Right renal cortex interstitium (tissue), 3 donors: Measurements from ENCODE around the gene ADGRB2. TPM values are rescaled to one million over a fixed set of nuclear protein-coding genes. Genes with fewer than 3 reads are reported as not detected.
"Not testable (repeated sequence)": the region's sequence is repeated elsewhere in the genome, so short reads cannot be mapped to it uniquely, and the experiment has no call there.

Source experiments
- DNase-seq, 3 donors: peaks; one replicate each; pipeline ENCODE4 v3.0.0-alpha.2; 2013; ENCODE audit warnings: low read depth in 3 of 3, low spot score in 2 of 3
- polyA plus RNA-seq, 3 donors: library from polyadenylated mRNA; unstranded; fragments of 120-200 nt; gene quantifications; one replicate each; pipeline ENCODE4 v1.2.1, GENCODE V29; 2013; ENCODE audit not compliant: insufficient read length in 3 of 3

ADGRB2 gene
- polyA plus RNA-seq, 3 donors = 8.6 to 10.6 (median 10.1) TPM

- no peak for DNase-seq
These were observed 33.0 kb downstream of the ADGRB2 start for GRCh38 chr1:31731049-31731565.

GRCh38 chr1:31730336-31731048 is 33.6 kb downstream of the ADGRB2 start:
- no peak for DNase-seq

- DNase-seq = no peak
These were observed 36.3 kb downstream of the ADGRB2 start for GRCh38 chr1:31727849-31728248.

- DNase-seq = no peak
These were observed 36.9 kb downstream of the ADGRB2 start for GRCh38 chr1:31727195-31727594.

GRCh38 chr1:31726715-31727114 is 37.4 kb downstream of the ADGRB2 start:
- DNase-seq = no peak

- no peak for DNase-seq
These were observed 38.2 kb downstream of the ADGRB2 start for GRCh38 chr1:31725777-31726535.

- no peak for DNase-seq
These were observed 39.0 kb downstream of the ADGRB2 start for GRCh38 chr1:31725134-31725533.

- DNase-seq = peak in 1 of 3 donors; percentile 82
These were observed 40.2 kb downstream of the ADGRB2 start for GRCh38 chr1:31723828-31724359.

- DNase-seq = no peak
These were observed 45.7 kb downstream of the ADGRB2 start for GRCh38 chr1:31718327-31718897.

- no peak for DNase-seq
These were observed 46.8 kb downstream of the ADGRB2 start for GRCh38 chr1:31717341-31717740.

GRCh38 chr1:31715873-31716220 is 48.3 kb downstream of the ADGRB2 start:
- no peak for DNase-seq

- DNase-seq = peak; percentile 78 to 84 (median 80)
These were observed 48.9 kb downstream of the ADGRB2 start for GRCh38 chr1:31715087-31715872.

GRCh38 chr1:31714442-31715086 is 49.6 kb downstream of the ADGRB2 start:
- DNase-seq = no peak

- no peak for DNase-seq
These were observed 51.5 kb downstream of the ADGRB2 start for GRCh38 chr1:31712630-31713029.

GRCh38 chr1:31712068-31712467 is 52.1 kb downstream of the ADGRB2 start:
- no peak for DNase-seq

- no peak for DNase-seq
These were observed 55.8 kb downstream of the ADGRB2 start for GRCh38 chr1:31708324-31708723.

GRCh38 chr1:31707711-31708110 is 56.4 kb downstream of the ADGRB2 start:
- no peak for DNase-seq

GRCh38 chr1:31707059-31707600 is 57.0 kb downstream of the ADGRB2 start:
- DNase-seq = not testable (repeated sequence)

- DNase-seq = no peak
These were observed 57.6 kb downstream of the ADGRB2 start for GRCh38 chr1:31706384-31707058.
